ENCODE data around the gene KRTAP4-11. TPM values are rescaled to one million over a fixed set of nuclear protein-coding genes. Genes with fewer than 3 reads are reported as not detected.
"Not testable (repeated sequence)": the region's sequence is repeated elsewhere in the genome, so short reads cannot be mapped to it uniquely, and the experiment has no call there.

The KRTAP4-11 gene
- total and polyA plus RNA-seq, 4 experiments from 2014 or later, result not detected

DNA sequence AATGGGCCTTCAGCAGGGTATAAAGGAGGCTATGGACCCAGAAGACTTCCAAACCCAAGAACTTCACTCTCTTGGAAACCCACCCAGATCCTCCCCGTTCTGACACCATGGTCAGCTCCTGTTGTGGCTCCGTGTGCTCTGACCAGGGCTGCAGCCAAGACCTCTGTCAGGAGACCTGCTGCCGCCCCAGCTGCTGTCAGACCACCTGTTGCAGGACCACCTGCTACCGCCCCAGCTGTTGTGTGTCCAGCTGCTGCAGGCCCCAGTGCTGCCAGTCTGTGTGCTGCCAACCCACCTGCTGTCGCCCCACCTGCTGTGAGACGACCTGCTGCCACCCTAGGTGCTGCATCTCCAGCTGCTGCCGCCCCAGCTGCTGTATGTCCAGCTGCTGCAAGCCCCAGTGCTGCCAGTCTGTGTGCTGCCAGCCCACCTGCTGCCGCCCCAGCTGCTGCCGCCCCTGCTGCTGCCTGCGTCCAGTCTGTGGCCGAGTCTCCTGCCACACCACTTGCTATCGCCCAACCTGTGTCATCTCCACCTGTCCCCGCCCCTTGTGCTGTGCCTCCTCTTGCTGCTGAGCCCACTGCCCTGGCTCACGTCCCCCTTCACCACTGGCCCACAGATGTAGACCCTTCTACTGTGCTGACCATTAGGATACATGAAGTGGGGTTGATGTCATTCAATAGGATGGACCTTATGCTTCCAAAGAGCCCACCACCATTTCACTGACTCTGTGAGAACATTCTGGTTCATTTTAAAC lies 33.9 kb downstream of the KRTAP4-11 start, which contains the start of gene KRTAP4-7:
Gene KRTAP4-7, plus strand, starts transcription at position 51 of the 757 bp plus-strand sequence. Its CDS starts 57 bp downstream, at position 108.
- POLR2A ChIA-PET (ENCODE audit: partially characterized antibody); H3K4me1 ChIP-seq (ENCODE audit: insufficient read depth, low read length); H3K9me3 Mint-ChIP-seq; H3K36me3 Mint-ChIP-seq; H3K4me3 Mint-ChIP-seq; H3K4me1 Mint-ChIP-seq; DNase-seq; H3K36me3 ChIP-seq (ENCODE audit: insufficient read depth, low read length); H3K27ac ChIP-seq (ENCODE audit: low read depth, low read length); H3K9me3 ChIP-seq (ENCODE audit: control insufficient read depth in 1 of 2, low read length in 2 of 2); H3K27me3 ChIP-seq (ENCODE audit: insufficient read depth, low read length); intact Hi-C loops (cut with micrococcal nuclease); H3K4me3 ChIP-seq (ENCODE audit: low read length in 2 of 2): not testable (repeated sequence)
- CTCF ChIA-PET (ENCODE audit: partially characterized antibody), result interaction anchor here (1.0 kb wide), 1 partner anchor 564 kb away, joined by 4 read pairs; no protein-coding TSS in a partner anchor
- peak within 1 kb of the TSS in 1 of 7 donors; percentile 65 for H3K27ac Mint-ChIP-seq
- peaks cover 7 to 12% of the 10 kb centered on the region in 2 donors for H3K27me3 Mint-ChIP-seq

DNA sequence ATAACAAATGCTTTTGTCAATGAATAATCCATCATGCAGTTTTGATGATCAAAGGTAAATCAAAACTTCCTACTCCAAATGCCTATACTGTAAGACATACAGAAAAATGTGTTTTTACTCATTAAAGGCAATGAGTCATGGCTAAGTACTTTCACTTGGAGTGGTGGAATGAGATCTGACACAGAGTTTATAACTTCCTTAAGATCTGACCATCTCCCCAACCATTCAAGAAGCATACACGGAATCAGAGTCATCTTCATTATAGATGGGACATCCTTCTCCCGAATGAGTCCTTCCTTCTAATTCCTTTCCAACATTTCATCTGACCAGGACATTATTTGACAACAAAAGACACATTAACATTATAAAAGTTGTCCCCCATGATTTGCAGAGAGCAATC lies 34.7 kb downstream of the KRTAP4-11 start:
- H3K27ac Mint-ChIP-seq; H3K4me3 ChIP-seq (ENCODE audit: low read length in 2 of 2); H3K36me3 Mint-ChIP-seq; H3K27me3 Mint-ChIP-seq; H3K9me3 ChIP-seq (ENCODE audit: control insufficient read depth in 1 of 2, low read length in 2 of 2); H3K9me3 Mint-ChIP-seq; intact Hi-C loops (cut with micrococcal nuclease); DNase-seq; H3K4me1 Mint-ChIP-seq; H3K36me3 ChIP-seq (ENCODE audit: insufficient read depth, low read length); H3K27me3 ChIP-seq (ENCODE audit: insufficient read depth, low read length); H3K27ac ChIP-seq (ENCODE audit: low read depth, low read length); H3K4me1 ChIP-seq (ENCODE audit: insufficient read depth, low read length); POLR2A ChIA-PET (ENCODE audit: partially characterized antibody); CTCF ChIA-PET (ENCODE audit: partially characterized antibody); H3K4me3 Mint-ChIP-seq: not testable (repeated sequence)

DNA sequence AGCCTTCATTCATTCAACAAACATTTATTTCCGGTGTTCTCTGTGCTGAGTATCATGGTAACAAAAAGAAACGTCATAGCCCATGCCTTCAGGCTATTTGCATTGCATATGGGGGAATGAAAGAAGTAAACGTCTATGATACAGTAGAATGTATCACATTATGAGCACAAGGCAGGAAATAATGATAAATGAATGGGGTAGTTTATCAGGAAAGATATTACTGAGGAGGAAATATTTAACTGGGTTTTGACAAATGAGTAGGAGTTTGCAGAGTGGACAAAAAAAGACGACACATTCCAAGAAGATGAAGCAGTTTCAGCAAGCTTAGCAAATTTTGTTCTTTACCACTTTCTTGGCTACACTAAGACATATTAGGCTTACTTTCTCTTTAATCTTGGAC lies 35.5 kb downstream of the KRTAP4-11 start:
- ChIA-PET POLR2A (ENCODE audit: partially characterized antibody) (no interaction called here), CTCF (ENCODE audit: partially characterized antibody) (no interaction called here)
- H3K27ac ChIP-seq (ENCODE audit: low read depth, low read length), result no peak overlapping the region
- H3K4me3 Mint-ChIP-seq, result no peak overlapping the region
- H3K27me3 Mint-ChIP-seq, result peaks cover 7 to 10% of the 10 kb centered on the region in 2 donors
- H3K9me3 Mint-ChIP-seq, result peaks cover 0 to 2% (median 0%) of the 10 kb centered on the region in 8 donors
- H3K9me3 ChIP-seq (ENCODE audit: control insufficient read depth in 1 of 2, low read length in 2 of 2), result no peaks in the 10 kb centered on the region
- H3K36me3 Mint-ChIP-seq, result no peaks in the 10 kb centered on the region
- H3K27ac Mint-ChIP-seq, result no peak overlapping the region
- intact Hi-C loops (cut with micrococcal nuclease), result no loop called here
- H3K4me1 Mint-ChIP-seq, result no peaks in the 10 kb centered on the region
- H3K27me3 ChIP-seq (ENCODE audit: insufficient read depth, low read length), result no peaks in the 10 kb centered on the region
- H3K36me3 ChIP-seq (ENCODE audit: insufficient read depth, low read length), result no peaks in the 10 kb centered on the region
- no peak overlapping the region for H3K4me3 ChIP-seq (ENCODE audit: low read length in 2 of 2)
- H3K4me1 ChIP-seq (ENCODE audit: insufficient read depth, low read length), result no peaks in the 10 kb centered on the region
- DNase-seq, result no peak

DNA sequence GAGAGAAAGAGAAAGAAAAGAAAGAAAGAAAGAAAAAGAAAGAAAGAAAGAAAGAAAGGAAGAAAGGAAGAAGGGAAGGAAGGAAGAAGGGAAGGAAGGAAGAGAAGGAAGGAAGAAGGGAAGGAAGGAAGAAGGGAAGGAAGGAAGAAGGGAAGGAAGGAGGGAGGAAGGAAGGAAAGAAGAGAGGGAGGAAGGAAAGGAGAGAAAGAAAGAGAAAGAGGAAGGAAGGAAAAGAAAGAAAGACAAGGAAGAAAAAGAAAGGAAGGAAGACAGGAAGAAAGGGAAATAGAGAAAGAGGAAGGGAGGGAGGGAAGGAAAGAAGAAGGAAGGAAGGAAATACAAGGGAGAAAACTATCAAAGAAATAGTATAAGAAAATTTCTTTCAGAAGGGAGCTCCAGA lies 41.4 kb downstream of the KRTAP4-11 start:
- Histone ChIP-seq H3K27ac (ENCODE audit: low read depth, low read length) (no peak overlapping the region), H3K4me1 (ENCODE audit: insufficient read depth, low read length) (no peaks in the 10 kb centered on the region), H3K27me3 (ENCODE audit: insufficient read depth, low read length) (peaks cover 3% of the 10 kb centered on the region), H3K9me3 (ENCODE audit: control insufficient read depth in 1 of 2, low read length in 2 of 2) (no peaks in the 10 kb centered on the region), H3K36me3 (ENCODE audit: insufficient read depth, low read length) (no peaks in the 10 kb centered on the region), H3K4me3 (ENCODE audit: low read length in 2 of 2) (no peak overlapping the region)
- Mint-ChIP-seq H3K9me3 (peaks cover 0 to 3% (median 0%) of the 10 kb centered on the region in 8 donors), H3K27ac (no peak overlapping the region), H3K4me1 (no peaks in the 10 kb centered on the region), H3K27me3 (peaks cover 6 to 12% of the 10 kb centered on the region in 2 donors), H3K4me3 (no peak overlapping the region), H3K36me3 (no peaks in the 10 kb centered on the region)
- POLR2A ChIA-PET (ENCODE audit: partially characterized antibody), result no interaction called here
- DNase-seq, result no peak
- intact Hi-C loops (cut with micrococcal nuclease), result no loop called here
- CTCF ChIA-PET (ENCODE audit: partially characterized antibody), result interaction anchor here (1.2 kb wide), 1 partner anchor 246 kb away, joined by 4 read pairs; no protein-coding TSS in a partner anchor

DNA sequence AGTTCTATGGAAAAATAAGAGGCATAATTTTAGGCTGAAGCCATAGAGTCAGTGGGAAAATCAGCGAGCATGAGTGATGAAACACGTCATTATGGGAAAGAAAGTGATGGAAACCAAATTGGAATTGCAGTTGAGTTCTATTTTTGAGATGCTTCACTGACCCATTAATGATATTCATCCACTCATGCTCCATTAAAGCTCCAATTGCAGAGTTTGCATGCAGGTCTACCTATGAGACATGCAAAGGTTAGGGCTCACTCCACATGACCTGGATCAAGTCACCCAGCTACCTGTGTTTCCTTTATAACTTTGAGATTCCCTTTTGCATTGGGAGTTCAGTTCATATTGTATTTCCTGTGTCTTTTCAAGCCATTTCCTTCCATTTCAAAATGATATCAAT lies 44.5 kb downstream of the KRTAP4-11 start:
- no peak overlapping the region for H3K27ac Mint-ChIP-seq
- no peaks in the 10 kb centered on the region for H3K36me3 Mint-ChIP-seq
- DNase-seq, result no peak
- no peaks in the 10 kb centered on the region for H3K4me1 Mint-ChIP-seq
- peaks cover 3% of the 10 kb centered on the region for H3K27me3 ChIP-seq (ENCODE audit: insufficient read depth, low read length)
- intact Hi-C loops (cut with micrococcal nuclease), result no loop called here
- no peaks in the 10 kb centered on the region for H3K4me1 ChIP-seq (ENCODE audit: insufficient read depth, low read length)
- H3K27me3 Mint-ChIP-seq, result peaks cover 6 to 12% of the 10 kb centered on the region in 2 donors
- no peak overlapping the region for H3K4me3 Mint-ChIP-seq
- ChIA-PET POLR2A (ENCODE audit: partially characterized antibody) (no interaction called here), CTCF (ENCODE audit: partially characterized antibody) (no interaction called here)
- H3K36me3 ChIP-seq (ENCODE audit: insufficient read depth, low read length), result no peaks in the 10 kb centered on the region
- no peak overlapping the region for H3K27ac ChIP-seq (ENCODE audit: low read depth, low read length)
- no peak overlapping the region for H3K4me3 ChIP-seq (ENCODE audit: low read length in 2 of 2)
- no peaks in the 10 kb centered on the region for H3K9me3 ChIP-seq (ENCODE audit: control insufficient read depth in 1 of 2, low read length in 2 of 2)
- peaks cover 0 to 4% (median 0%) of the 10 kb centered on the region in 8 donors for H3K9me3 Mint-ChIP-seq

DNA sequence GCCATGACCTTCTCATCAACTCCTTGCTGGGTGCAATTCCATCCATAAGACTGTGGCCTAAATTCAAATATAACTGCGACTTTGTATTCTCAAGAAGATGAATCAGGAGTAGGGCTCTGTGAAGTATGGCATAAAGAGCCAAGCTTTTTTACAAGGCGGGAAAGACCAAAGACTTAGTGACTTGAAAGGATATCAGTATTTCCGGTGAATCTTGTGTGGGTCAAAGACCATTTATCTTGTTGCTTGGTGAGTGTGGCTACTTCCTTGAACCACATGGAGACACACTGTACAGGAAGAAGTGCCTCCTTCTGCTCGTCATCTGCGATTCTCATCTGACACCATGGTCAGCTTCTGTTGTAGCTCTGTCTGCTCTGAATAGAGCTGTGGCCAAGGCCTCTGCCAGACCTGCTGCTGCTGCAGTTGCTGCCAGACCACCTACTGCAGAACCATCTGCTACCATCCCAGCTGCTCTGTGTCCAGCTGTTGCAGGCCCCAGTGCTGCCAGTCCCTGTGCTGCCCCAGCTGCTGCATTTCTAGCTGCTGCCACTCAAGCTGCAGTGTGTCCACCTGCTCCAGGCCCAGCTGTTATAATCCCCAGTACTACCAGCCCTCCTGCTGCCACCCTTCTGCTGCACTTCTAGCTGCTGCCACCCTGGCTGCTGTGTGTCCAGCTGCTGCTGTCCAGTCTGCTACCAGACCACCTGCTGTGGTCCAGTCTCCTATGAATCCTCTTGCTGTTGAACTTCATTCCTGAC lies 46.4 kb downstream of the KRTAP4-11 start:
- POLR2A ChIA-PET (ENCODE audit: partially characterized antibody), result no interaction called here
- Mint-ChIP-seq H3K9me3 (peaks cover 0 to 4% (median 0%) of the 10 kb centered on the region in 8 donors), H3K4me3 (no peak overlapping the region)

DNA sequence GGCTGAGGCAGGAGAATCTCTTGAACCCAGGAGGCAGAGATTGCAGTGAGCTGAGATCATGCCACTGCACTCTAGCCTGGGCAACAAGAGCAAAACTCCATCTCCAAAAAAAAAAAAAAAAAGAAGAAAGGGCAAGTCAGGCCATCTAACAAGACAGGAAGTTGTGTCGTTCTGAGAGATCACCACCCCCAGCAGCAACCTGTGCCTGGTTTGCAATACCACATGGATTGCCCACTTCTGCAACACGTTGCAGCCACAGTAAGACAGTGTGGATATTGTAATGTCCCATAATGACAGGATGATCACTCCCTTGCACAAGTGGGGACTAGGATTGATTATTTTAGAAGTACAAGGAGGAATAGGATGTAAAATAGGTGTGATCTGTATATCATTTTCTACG lies 49.1 kb downstream of the KRTAP4-11 start:
- Histone ChIP-seq H3K36me3 (ENCODE audit: insufficient read depth, low read length) (no peaks in the 10 kb centered on the region), H3K9me3 (ENCODE audit: control insufficient read depth in 1 of 2, low read length in 2 of 2) (no peaks in the 10 kb centered on the region), H3K4me3 (ENCODE audit: low read length in 2 of 2) (no peak overlapping the region), H3K4me1 (ENCODE audit: insufficient read depth, low read length) (no peaks in the 10 kb centered on the region), H3K27me3 (ENCODE audit: insufficient read depth, low read length) (no peaks in the 10 kb centered on the region), H3K27ac (ENCODE audit: low read depth, low read length) (no peak overlapping the region)
- H3K9me3 Mint-ChIP-seq, result peaks cover 0 to 2% (median 0%) of the 10 kb centered on the region in 8 donors
- H3K4me1 Mint-ChIP-seq, result no peaks in the 10 kb centered on the region
- intact Hi-C loops (cut with micrococcal nuclease), result no loop called here
- no peak for DNase-seq
- ChIA-PET CTCF (ENCODE audit: partially characterized antibody) (no interaction called here), POLR2A (ENCODE audit: partially characterized antibody) (interaction anchor here (0.7 kb wide), 1 partner anchor 552 kb away, joined by 3 read pairs; no protein-coding TSS in a partner anchor)
- H3K36me3 Mint-ChIP-seq, result no peaks in the 10 kb centered on the region
- no peak overlapping the region for H3K4me3 Mint-ChIP-seq
- H3K27ac Mint-ChIP-seq, result no peak overlapping the region
- H3K27me3 Mint-ChIP-seq, result peaks cover 4 to 7% of the 10 kb centered on the region in 2 donors

More for the DNA sequence above, 46.4 kb downstream of the KRTAP4-11 start:
- H3K27ac ChIP-seq (ENCODE audit: low read depth, low read length), result no peak overlapping the region
- Mint-ChIP-seq H3K4me1 (no peaks in the 10 kb centered on the region), H3K27ac (no peak overlapping the region), H3K36me3 (no peaks in the 10 kb centered on the region), H3K27me3 (peaks cover 6 to 7% of the 10 kb centered on the region in 2 donors)
- CTCF ChIA-PET (ENCODE audit: partially characterized antibody), result interaction anchor here (1.2 kb wide), 1 partner anchor 477 kb away, joined by 3 read pairs; no protein-coding TSS in a partner anchor
- H3K4me1 ChIP-seq (ENCODE audit: insufficient read depth, low read length), result no peaks in the 10 kb centered on the region
- intact Hi-C loops (cut with micrococcal nuclease), result no loop called here
- no peak overlapping the region for H3K4me3 ChIP-seq (ENCODE audit: low read length in 2 of 2)
- no peak for DNase-seq
- no peaks in the 10 kb centered on the region for H3K9me3 ChIP-seq (ENCODE audit: control insufficient read depth in 1 of 2, low read length in 2 of 2)
- H3K27me3 ChIP-seq (ENCODE audit: insufficient read depth, low read length), result peaks cover 3% of the 10 kb centered on the region
- H3K36me3 ChIP-seq (ENCODE audit: insufficient read depth, low read length), result no peaks in the 10 kb centered on the region
